ENCODE results near the gene CSE1L.
"Not testable (repeated sequence)": the region's sequence is repeated elsewhere in the genome, so short reads cannot be mapped to it uniquely, and the experiment has no call there.

Gene CSE1L

DNA sequence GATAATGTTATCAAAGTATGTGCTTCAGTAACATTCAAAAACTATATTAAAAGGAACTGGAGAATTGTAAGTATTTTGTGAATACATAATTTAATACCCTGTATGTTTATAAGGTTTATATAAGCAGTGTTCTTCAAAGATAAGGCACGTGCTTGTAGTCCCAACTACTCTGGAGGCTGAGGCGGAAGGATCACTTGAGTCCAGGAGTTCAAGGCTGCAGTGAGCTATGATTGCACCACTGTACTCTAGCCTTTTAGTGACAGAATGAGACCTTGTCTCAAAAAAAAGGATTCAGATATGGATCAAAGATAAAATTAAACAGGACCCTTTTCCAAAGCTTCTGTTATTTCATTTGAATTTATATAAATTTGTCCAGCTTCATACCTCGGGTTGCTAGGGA is 17.2 kb downstream of the CSE1L start:
- no peak for DNase-seq

DNA sequence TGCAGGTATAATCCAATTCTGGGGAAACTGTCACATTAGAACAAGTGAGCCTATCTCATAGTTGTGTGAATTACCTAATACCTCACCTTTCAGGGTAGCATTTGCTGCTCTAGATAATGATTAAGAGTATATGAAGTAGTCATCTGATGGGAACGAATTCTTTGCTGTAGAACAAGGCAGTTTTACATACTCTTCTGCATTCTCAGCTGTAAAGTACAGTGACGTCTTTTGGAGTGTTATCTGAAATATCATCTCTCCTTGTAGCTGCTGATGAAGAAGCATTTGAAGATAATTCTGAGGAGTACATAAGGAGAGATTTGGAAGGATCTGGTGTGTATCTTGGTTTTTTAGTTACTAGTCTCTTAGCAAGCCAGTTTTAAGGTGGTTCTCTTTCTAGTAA is 28.4 kb downstream of the CSE1L start:
- no peak for DNase-seq

- no peak for DNase-seq
Measured at GRCh38 chr20:49078310-49078709, 32.2 kb downstream of the CSE1L start.

DNA sequence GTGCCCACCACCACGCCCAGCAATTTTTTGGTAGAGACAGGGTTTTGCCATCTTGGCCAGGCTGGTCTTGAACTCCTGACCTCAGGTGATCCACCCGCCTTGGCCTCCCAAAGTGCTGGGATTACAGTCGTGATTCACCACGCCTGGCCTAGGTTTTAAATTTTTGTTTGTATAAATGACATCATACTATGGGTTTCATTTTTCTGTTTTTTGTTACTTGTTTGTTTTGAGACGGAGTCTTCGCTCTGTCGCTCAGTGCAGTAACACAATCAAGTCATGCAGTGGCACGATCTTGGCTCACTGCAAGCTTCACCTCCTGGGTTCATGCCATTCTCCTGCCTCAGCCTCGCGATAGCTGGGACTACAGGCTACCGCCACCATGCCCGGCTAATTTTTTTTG is 36.2 kb downstream of the CSE1L start:
- not testable (repeated sequence) for DNase-seq

- no peak for DNase-seq
Measured at GRCh38 chr20:49091104-49091503, 45.0 kb downstream of the CSE1L start.

DNA sequence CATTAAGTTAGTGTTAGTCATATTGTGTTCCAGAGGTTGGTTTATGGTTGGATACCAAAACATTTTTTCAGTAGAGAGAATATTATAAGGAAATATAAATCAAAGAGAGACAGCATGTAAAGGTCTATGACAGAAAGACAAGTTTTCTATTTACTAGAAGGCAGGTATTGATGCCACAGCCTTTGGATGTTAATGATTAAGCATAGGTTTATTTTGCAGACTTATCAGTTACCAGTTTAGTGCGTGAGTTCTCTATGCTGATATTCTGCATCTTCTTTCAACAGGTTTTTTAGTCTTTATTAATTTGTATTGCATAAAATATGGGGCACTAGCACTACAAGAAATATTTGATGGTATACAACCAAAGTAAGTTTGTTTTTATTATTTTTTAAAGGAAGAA is 45.6 kb downstream of the CSE1L start:
- DNase-seq, result no peak

DNA sequence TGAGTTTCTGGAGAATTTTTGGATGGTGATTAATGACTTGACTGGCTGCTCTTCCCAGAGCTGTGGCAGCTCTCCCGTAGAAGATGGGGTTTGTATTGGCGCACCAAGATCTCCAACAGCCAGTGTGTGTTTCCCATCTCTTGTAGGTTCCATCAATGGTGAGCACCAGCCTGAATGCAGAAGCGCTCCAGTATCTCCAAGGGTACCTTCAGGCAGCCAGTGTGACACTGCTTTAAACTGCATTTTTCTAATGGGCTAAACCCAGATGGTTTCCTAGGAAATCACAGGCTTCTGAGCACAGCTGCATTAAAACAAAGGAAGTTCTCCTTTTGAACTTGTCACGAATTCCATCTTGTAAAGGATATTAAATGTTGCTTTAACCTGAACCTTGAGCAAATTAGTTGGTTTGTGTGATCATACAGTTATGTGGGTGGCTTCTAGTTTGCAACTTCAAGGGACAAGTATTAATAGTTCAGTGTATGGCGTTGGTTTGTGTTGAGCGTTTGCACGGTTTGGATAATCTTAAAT is 50.2 kb downstream of the CSE1L start:
- no peak for DNase-seq

DNA sequence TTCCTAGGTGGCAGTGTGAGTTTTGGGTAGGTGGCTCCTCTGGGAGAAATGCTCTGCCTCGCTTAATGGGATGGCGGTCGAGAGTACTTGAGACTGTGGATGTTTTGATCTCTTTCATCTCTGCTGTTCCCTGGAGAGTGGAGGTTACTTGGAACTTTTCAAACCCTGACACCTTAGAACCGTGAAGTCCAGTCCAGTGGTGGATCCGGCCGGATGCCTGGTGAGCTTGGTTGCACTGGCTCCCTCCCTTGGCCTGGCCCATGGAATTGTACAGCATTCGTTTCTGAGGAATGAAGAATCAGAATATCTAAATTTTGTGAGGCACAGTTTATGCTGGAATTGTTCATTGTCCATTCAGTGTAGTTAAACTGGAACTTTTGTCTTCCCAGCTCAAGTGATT is 51.0 kb downstream of the CSE1L start:
- DNase-seq, result no peak

DNA sequence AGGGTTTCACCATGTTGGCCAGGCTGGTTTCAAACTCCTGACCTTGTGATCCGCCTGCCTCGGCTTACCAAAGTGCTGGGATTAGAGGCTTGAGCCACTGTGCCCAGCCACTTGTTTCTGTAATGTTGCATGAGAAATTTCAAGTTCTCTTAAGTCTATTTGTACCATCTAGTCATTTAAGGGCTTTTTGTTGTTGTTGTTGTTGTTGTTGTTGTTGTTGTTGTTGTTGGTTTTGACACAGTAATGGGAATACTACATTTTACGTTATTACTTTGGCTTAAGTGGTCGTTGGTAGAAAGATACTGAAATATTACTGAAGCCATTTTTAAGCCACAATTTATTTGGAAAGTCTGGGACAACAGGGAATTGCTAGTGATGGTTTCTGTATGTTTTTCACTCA is 52.0 kb downstream of the CSE1L start:
- DNase-seq, result no peak

DNA sequence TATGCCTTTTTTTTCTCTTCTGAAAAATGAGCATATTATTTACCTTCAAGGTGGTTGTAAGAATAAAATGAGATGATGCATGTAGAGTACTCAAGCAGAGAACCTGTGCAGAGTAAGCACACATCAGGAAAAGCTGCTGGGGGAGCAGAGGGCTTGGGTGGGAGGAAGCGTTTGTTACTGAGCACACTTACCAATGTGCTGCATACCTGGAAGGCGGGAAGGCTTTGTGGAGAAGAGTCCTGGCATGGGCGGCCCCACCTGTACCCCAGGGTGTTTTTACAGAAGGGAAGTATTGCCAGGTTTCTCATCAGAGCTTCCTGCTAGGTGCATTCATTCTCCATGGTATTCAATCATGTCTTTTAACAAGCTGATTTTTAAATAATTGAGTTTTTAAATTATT is 52.9 kb downstream of the CSE1L start:
- DNase-seq, result no peak

- DNase-seq, result not testable (repeated sequence)
Measured at GRCh38 chr20:49100292-49100691, 54.2 kb downstream of the CSE1L start.

DNA sequence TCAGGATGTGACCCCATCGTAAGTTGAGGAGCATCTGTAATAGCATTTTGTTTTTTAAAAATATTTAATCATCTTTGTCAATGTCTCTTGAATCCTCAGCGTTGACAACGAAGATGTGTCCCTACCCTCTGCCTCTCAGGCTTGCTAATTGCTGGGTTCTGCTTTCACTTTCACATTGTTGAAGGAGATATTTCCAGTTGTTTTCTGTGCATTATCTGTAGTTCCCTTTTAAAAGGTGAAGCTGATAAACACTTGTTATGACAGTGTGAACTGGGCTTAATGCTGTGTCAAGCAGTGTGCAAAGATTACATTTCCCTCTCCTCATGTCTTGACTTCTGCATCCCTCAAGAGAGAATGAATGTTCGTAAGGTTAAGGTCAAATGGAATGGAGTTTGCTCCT is 54.9 kb downstream of the CSE1L start:
- DNase-seq, result no peak

DNA sequence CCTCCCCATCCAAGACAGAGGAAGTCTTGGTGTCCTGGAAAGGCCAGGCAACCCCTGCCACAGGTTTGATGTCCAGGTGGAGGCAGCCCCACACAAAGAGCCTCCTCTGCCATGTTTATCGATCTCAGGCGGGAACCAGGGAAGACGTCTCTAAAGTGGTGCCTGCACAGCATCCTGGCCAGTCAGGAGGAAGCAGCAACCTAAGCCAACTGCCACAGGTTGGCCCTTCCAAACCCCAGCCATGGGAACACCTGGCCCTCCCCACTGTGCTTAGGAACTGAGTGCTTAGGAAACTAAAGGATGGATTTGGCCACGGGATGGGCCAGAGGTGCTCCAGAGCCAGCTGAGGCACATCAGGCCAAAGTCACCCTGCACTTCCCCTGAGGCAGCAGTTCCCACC is 56.9 kb downstream of the CSE1L start:
- no peak for DNase-seq

DNA sequence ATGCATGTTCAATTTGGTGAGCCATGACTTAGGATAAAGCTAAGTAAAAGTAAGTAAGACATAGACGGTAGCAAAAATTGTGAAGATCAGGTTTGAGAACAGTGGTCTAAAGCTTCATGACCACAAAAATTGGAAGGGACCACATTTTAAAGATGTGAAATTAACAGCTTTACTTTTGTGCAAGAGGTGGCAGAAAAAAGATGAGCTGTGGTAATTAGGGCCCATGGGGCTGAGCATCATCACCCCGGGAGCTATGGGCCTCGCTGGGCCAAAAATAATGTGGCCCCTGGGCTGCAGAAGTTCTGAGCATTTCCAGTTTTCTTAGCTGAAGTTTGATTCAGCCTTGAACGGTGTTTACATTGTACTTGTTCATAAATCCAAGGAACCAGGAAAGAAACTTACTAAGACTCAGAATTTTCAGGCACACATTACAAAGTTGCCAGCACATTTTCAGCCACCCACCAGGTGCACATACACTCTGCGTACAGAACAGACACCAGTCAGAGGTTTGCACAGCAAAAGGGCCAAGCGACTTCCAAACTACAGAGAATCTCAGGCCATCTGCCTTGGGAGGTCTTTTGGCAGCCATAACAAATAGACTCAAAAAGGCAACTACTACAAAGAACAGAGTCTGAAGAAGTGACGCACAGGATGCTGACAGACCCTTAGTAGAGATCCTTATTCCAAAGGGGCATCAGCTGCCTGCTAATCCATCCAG is 57.7 kb downstream of the CSE1L start:
- DNase-seq, result no peak

DNA sequence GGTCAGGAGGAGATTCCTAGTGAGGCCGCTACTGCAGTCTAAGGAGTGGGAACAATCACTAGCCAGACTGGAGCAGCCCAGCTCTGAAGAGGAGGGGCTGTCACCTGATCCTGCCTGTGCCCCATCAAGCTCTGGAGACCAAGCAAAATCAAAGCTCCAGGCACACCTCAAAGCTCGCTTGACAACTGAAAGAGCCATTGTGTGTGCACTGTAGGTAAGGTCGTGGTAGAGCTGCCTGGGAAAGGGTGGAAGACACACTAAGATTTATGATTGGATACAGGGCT is 58.2 kb downstream of the CSE1L start:
- no peak for DNase-seq

DNA sequence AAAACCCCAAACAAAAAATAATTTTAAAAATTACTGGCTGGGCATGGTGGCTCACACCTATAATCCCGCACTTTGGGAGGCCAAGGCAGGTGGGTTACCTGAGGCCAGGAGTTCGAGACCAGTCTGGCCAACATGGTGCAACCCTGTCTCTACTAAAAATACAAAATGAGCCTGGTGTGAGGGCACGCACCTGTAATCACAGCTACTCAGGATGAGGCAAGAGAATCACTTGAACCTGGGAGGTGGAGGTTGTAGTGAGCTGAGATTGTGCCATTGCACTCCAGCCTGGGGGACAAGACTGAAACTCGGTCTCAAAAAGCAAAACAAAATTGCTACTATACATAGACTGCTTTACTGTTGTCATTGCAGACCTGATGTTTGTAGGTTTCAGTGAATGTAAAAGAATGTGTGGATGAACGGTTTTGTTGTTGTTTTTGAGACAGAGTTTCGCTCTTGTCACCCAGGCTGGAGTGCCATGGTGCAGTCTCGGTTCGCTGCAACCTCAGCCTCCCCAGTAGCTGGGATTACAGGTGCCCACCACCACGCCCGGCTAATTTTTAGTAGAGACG is 59.0 kb downstream of the CSE1L start:
- DNase-seq, result not testable (repeated sequence)

- no peak for DNase-seq
Measured at GRCh38 chr20:49106328-49106727, 60.2 kb downstream of the CSE1L start.

- no peak for DNase-seq
Measured at GRCh38 chr20:49110767-49111694, 64.9 kb downstream of the CSE1L start.

- no peak for DNase-seq
Measured at GRCh38 chr20:49112596-49113274, 66.6 kb downstream of the CSE1L start.

GRCh38 chr20:49115564-49115963 is 69.5 kb downstream of the CSE1L start:
- no peak for DNase-seq

DNA sequence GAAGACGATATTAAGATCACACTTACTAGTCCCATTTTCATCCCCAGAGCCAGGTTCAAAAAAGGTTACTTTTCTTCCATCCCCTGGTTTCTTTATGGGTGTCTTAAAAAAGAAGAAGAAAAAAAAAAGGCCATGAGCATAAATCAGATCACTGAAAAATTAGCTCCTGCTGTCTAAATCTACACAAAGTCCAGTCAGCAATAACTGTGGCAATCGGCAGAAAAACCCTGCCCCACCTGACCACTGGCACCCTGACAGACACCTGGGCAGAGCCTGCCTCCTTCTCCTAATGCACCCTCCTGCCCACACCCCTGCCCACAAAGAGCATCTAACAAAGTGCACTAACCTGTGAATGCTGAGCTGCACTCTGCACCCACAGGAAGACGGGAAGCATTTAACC is 72.2 kb downstream of the CSE1L start:
- DNase-seq, result no peak

DNA sequence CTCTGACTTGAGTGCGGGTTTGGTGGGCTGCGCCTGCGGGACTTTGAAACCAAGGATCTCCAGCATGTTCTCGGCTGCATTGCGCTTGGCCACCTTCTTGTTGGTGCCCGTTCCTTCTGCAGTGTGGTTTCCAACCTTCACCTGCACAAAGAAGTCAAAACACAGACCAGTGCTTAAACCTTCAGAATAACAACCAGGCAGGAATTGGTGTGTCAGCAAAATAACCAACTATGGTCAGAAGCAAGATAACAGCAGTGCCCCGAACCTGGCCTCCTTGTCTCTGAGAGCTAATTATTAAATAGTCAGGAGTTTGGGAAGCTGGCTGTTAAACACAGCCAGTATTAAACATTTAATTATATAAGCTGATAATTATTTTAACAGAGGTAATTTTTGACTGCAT is 73.9 kb downstream of the CSE1L start:
- DNase-seq, result no peak

DNA sequence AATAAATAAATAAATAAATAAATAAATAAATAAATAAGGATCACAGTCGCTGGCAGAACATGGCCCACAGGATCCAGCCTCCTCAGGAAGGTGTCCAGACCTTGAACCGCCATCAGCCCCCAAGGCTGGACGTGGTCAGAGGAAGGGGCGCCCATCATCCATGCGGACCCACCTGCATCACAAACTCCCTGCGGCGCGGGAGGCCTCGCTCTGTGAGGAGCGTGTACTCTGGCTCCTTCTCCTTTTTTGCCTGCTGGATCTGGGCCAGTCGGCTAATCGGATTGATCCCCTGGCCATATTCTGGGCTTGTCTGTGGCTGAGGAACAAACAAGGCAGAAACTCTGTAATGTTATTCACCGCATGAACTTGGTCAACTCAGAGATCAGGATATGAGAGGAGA is 76.8 kb downstream of the CSE1L start:
- no peak for DNase-seq

All from effector CD8-positive, alpha-beta T cell (primary cell).